ENCODE results near the gene CRIM1. TPM values are rescaled to one million over a fixed set of nuclear protein-coding genes. Genes with fewer than 3 reads are reported as not detected.

CRIM1 gene
- total RNA-seq, 1 donor from 2014 or later: 60.4 TPM

DNA sequence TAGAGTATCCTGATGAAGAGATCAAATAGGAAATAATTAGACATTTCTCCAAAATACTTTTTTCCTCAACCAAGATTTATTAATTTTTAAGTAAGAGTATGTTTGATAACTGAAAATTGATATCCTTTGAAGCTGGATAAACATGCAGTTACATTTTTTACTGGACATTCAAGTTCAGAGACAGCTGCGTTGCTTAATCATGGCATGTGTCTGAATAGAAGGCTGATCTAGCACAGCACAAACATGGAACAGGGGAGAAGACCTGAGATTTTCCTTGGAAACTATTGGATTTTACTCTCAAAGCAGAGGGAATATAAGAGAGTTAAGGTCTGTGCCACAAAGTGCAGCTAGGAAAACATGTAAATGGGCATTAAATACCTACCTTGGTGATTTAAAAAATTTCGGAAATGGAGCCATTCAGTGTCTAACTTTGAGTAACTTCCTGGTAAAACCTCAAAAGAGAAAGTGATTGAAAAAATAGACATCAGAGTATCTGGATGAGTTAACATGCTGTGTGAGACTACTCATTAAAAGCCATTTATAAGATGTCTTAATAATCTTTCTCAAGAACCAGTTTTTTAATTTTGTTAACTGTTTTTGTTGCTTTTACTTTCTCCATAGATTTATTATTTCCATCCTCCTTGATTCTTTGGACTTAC lies 31.8 kb downstream of the CRIM1 start:
- Histone ChIP-seq H3K36me3 (no peaks in the 10 kb centered on the region), H3K4me1 (peaks cover 15% of the 10 kb centered on the region), H3K4me3 (no peak overlapping the region), H3K27ac (no peak overlapping the region), H3K27me3 (no peaks in the 10 kb centered on the region), H3K9me3 (no peaks in the 10 kb centered on the region)
- DNase-seq (ENCODE audit: extremely low spot score in 2 of 2): no peak
- TF ChIP-seq, protein P1, sequence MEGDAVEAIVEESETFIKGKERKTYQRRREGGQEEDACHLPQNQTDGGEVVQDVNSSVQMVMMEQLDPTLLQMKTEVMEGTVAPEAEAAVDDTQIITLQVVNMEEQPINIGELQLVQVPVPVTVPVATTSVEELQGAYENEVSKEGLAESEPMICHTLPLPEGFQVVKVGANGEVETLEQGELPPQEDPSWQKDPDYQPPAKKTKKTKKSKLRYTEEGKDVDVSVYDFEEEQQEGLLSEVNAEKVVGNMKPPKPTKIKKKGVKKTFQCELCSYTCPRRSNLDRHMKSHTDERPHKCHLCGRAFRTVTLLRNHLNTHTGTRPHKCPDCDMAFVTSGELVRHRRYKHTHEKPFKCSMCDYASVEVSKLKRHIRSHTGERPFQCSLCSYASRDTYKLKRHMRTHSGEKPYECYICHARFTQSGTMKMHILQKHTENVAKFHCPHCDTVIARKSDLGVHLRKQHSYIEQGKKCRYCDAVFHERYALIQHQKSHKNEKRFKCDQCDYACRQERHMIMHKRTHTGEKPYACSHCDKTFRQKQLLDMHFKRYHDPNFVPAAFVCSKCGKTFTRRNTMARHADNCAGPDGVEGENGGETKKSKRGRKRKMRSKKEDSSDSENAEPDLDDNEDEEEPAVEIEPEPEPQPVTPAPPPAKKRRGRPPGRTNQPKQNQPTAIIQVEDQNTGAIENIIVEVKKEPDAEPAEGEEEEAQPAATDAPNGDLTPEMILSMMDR (IDR thresholded peaks at IDR 0.05): no peak
- TF ChIP-seq POLR2AphosphoS5 (IDR thresholded peaks at IDR 0.05; ENCODE audit: insufficient read depth in 1 of 2, low read depth in 1 of 2) (no peak), POLR2A (IDR thresholded peaks at IDR 0.05) (no peak)
- intact Hi-C loops (cut with DNase I): no loop called here

DNA sequence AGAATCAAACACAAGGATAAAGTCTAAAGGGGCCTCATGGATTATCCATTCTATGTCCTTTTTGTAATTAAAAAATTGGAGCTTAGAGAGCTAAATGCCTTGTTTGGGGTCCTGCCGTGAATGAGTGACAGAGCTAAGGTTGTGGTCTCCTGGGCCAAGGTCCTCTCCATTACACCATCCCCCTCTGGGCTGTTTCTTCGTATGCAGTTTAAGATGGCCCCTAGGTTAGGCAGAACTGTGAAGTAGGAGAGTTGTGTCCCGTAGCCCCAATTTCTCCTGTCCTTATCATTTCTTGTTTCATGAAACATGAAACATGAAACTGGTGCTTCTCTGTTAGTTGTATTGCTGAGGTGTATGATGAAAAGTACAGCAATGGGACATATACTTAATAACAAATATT lies 32.9 kb downstream of the CRIM1 start:
- no peak for DNase-seq (ENCODE audit: extremely low spot score in 2 of 2)
- Histone ChIP-seq H3K27ac (no peak overlapping the region), H3K36me3 (no peaks in the 10 kb centered on the region), H3K27me3 (no peaks in the 10 kb centered on the region), H3K4me3 (no peak overlapping the region), H3K9me3 (no peaks in the 10 kb centered on the region), H3K4me1 (peaks cover 19% of the 10 kb centered on the region)
- intact Hi-C loops (cut with DNase I): no loop called here
- TF ChIP-seq, protein P1 (IDR thresholded peaks at IDR 0.05): no peak
- TF ChIP-seq POLR2AphosphoS5 (IDR thresholded peaks at IDR 0.05; ENCODE audit: insufficient read depth in 1 of 2, low read depth in 1 of 2) (no peak), POLR2A (IDR thresholded peaks at IDR 0.05) (no peak)

DNA sequence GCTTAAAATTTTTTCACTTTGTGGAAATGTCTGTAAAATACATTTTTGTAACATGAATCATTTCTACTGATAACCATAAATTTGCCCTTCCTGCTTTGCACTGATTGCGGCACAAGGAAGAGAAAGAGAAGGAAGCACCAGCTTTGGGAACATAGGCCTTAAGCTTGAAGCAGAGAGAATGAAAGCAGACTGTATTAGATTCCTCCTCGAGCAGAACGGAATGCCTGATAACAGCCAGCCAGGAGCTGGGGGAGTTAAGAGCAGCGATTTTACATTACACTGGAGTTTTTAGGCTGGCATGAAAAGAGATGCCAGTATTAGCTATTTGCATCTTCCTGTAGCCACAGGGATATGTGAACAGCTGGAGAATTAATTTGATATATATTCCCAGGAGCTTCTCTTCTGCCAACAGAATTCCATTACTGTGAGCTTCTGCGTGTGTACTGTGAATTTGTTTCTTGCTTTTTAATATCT lies 33.5 kb downstream of the CRIM1 start:
- H3K4me3 ChIP-seq: no peak overlapping the region
- no peak for TF ChIP-seq POLR2AphosphoS5 (IDR thresholded peaks at IDR 0.05; ENCODE audit: insufficient read depth in 1 of 2, low read depth in 1 of 2)
- TF ChIP-seq, protein P1 (IDR thresholded peaks at IDR 0.05): no peak
- no peak for TF ChIP-seq POLR2A (IDR thresholded peaks at IDR 0.05)
- no peaks in the 10 kb centered on the region for H3K9me3 ChIP-seq
- H3K27ac ChIP-seq: no peak overlapping the region
- H3K4me1 ChIP-seq: peaks cover 26% of the 10 kb centered on the region
- no peaks in the 10 kb centered on the region for H3K36me3 ChIP-seq
- no peaks in the 10 kb centered on the region for H3K27me3 ChIP-seq
- DNase-seq (ENCODE audit: extremely low spot score in 2 of 2): no peak
- intact Hi-C loops (cut with DNase I): no loop called here

DNA sequence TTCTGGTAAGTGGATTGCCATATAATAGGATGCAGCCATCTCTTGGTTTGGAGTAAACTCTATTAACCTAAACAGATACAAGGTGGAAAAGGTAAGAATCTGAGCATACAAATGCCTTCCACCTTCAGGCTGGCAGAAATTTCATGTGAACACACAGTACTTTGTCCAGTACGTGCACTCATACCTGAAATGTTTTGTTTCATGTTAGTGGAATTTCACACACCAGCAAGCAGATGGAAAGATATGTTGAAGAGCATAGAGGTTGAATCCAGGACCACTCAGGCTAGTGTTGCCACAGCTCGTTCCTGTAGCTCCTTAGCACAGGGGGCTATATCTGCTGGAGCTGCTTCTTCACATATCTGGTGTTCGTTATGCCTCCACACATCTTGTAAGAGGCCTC lies 34.0 kb downstream of the CRIM1 start:
- no peaks in the 10 kb centered on the region for H3K27me3 ChIP-seq
- TF ChIP-seq POLR2A (IDR thresholded peaks at IDR 0.05) (no peak), POLR2AphosphoS5 (IDR thresholded peaks at IDR 0.05; ENCODE audit: insufficient read depth in 1 of 2, low read depth in 1 of 2) (no peak)
- TF ChIP-seq, protein P1 (IDR thresholded peaks at IDR 0.05): no peak
- H3K9me3 ChIP-seq: no peaks in the 10 kb centered on the region
- no peaks in the 10 kb centered on the region for H3K36me3 ChIP-seq
- no peak overlapping the region for H3K4me3 ChIP-seq
- no peak for DNase-seq (ENCODE audit: extremely low spot score in 2 of 2)
- peaks cover 28% of the 10 kb centered on the region for H3K4me1 ChIP-seq
- intact Hi-C loops (cut with DNase I): no loop called here
- no peak overlapping the region for H3K27ac ChIP-seq

DNA sequence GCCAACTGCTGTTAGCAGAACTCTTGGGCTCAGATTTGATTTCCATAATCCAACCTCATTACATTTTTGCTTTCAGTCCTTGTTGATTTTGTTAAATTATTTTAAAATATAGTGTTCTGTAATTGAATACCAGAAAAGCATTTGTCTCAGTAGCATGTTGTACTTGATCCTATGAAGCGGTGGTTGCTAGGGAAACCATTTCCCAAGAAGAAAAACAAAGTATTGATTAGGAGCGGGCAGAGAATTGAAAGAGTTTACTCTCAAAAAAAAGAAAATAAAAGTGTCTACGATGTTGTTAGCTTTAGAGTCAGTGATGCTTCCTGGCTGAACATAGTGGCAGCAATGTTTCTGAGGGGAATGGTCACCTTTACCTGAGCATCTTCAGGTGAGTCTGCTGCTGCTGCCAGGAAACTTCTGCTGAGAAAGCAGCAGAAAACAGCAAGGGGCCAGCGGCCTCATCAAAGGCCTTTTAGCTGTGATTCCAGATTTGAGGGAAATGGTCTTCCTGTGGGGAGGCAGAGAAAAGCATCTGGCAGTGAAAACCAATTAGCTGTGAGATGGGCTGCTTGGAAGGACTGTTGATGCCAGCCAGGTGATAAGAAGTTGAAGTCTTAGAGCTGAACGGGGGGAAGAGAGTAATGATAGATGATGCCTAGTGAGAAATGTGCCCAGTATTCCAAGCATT lies 37.1 kb downstream of the CRIM1 start:
- H3K4me3 ChIP-seq: no peak overlapping the region
- DNase-seq (ENCODE audit: extremely low spot score in 2 of 2): no peak
- TF ChIP-seq, protein P1 (IDR thresholded peaks at IDR 0.05): no peak
- no peak for TF ChIP-seq POLR2A (IDR thresholded peaks at IDR 0.05)
- no peaks in the 10 kb centered on the region for H3K36me3 ChIP-seq
- peaks cover 26% of the 10 kb centered on the region for H3K4me1 ChIP-seq
- H3K27ac ChIP-seq: no peak overlapping the region
- no peaks in the 10 kb centered on the region for H3K9me3 ChIP-seq
- intact Hi-C loops (cut with DNase I): no loop called here
- H3K27me3 ChIP-seq: no peaks in the 10 kb centered on the region

All from vagina (tissue), 2 donors.